OCI-LY1 (cell line): Measurements from ENCODE around the gene STPG4.

Source experiments
- H2AFZ ChIP-seq: fragments of 200-600 bp; sonication (generic), shearing (Covaris generic); 2 replicates; pipeline ENCODE4 v1.6.0; 2014; ENCODE audit warnings: antibody characterized with exemption, mild to moderate bottlenecking, low read length
- H3F3A ChIP-seq: fragments of 200-600 bp; sonication (generic), shearing (Covaris generic); 2 replicates; pipeline ENCODE4 v1.6.0; 2014; ENCODE audit warnings: mild to moderate bottlenecking, antibody characterized with exemption, low read length, moderate library complexity; ENCODE audit not compliant: insufficient read depth
- H3K27ac ChIP-seq: fragments of 200-600 bp; sonication (generic); 2 replicates; pipeline ENCODE4 v1.5.1; 2014; ENCODE audit warnings: low read length, mixed run types, mild to moderate bottlenecking, low read depth; ENCODE audit not compliant: poor library complexity, severe bottlenecking
- H3K27me3 ChIP-seq: fragments of 200-600 bp; sonication (generic); 2 replicates; pipeline ENCODE4 v1.6.0; 2014; ENCODE audit warnings: antibody characterized with exemption, mild to moderate bottlenecking, low read length, moderate library complexity; ENCODE audit not compliant: insufficient read depth
- H3K36me3 ChIP-seq: fragments of 200-600 bp; sonication (generic); 2 replicates; pipeline ENCODE4 v1.6.1; 2014; ENCODE audit warnings: mild to moderate bottlenecking, antibody characterized with exemption, low read length, moderate library complexity, mixed read lengths; ENCODE audit not compliant: insufficient read depth
- H3K4me1 ChIP-seq: fragments of 200-600 bp; sonication (generic); 2 replicates; pipeline ENCODE4 v1.5.1; 2014; ENCODE audit warnings: mild to moderate bottlenecking, low read length, moderate library complexity; ENCODE audit not compliant: insufficient read depth, severe bottlenecking
- H3K4me2 ChIP-seq: fragments of 200-600 bp; sonication (generic), shearing (Covaris generic); 2 replicates; pipeline ENCODE4 v1.6.1; 2014; ENCODE audit warnings: low read length
- H3K4me3 ChIP-seq: fragments of 200-600 bp; sonication (generic); 2 replicates; pipeline ENCODE4 v1.5.1; 2014; ENCODE audit warnings: low read length, low read depth, mild to moderate bottlenecking, mixed read lengths; ENCODE audit not compliant: poor library complexity, severe bottlenecking
- H3K79me2 ChIP-seq: fragments of 200-600 bp; shearing (Covaris generic); 2 replicates; pipeline ENCODE4 v1.6.1; 2016; ENCODE audit warnings: mixed run types, low read length, mixed read lengths; ENCODE audit not compliant: insufficient read depth
- H3K9ac ChIP-seq: fragments of 200-600 bp; sonication (generic), shearing (Covaris generic); 2 replicates; pipeline ENCODE4 v1.6.1; 2014; ENCODE audit warnings: mild to moderate bottlenecking, low read length, mixed read lengths
- H3K9me2 ChIP-seq: fragments of 200-600 bp; sonication (generic), shearing (Covaris generic); 2 replicates; pipeline ENCODE4 v1.6.1; 2014; ENCODE audit warnings: low read depth, mild to moderate bottlenecking, low read length, mixed read lengths
- H3K9me3 ChIP-seq: fragments of 200-600 bp; shearing (Covaris generic); 2 replicates; pipeline ENCODE4 v1.6.1; 2014; ENCODE audit warnings: low read length, mixed read lengths
- H4K20me1 ChIP-seq: fragments of 200-600 bp; sonication (generic), shearing (Covaris generic); 2 replicates; pipeline ENCODE4 v1.6.0; 2016; ENCODE audit warnings: mild to moderate bottlenecking, low read length; ENCODE audit not compliant: insufficient read depth
- EZH2 ChIP-seq: fragments of 200-600 bp; sonication (generic), shearing (Covaris generic); IDR thresholded peaks from 2 replicates; pipeline ENCODE4 v1.8.0; 2017; ENCODE audit warnings: borderline replicate concordance, mixed run types, mild to moderate bottlenecking, antibody characterized with exemption, low read length, moderate library complexity, mixed read lengths
- TF ChIP-seq, protein P1 (sequence below): fragments of 200-600 bp; sonication (generic), shearing (Covaris generic); IDR thresholded peaks from 2 replicates; pipeline ENCODE4 v1.5.1; 2017; ENCODE audit warnings: mild to moderate bottlenecking, antibody characterized with exemption, low read length, moderate library complexity, mixed read lengths

The STPG4 gene, protein sequence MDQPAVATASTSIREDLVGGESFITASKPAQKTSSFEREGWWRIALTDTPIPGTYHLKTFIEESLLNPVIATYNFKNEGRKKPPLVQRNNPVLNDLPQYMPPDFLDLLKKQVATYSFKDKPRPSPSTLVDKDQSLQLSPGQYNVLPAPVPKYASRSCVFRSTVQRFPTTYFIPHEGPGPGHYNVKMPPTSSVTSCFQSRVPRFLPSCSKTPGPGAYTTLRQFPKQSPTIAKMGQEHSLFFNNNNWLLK

DNA sequence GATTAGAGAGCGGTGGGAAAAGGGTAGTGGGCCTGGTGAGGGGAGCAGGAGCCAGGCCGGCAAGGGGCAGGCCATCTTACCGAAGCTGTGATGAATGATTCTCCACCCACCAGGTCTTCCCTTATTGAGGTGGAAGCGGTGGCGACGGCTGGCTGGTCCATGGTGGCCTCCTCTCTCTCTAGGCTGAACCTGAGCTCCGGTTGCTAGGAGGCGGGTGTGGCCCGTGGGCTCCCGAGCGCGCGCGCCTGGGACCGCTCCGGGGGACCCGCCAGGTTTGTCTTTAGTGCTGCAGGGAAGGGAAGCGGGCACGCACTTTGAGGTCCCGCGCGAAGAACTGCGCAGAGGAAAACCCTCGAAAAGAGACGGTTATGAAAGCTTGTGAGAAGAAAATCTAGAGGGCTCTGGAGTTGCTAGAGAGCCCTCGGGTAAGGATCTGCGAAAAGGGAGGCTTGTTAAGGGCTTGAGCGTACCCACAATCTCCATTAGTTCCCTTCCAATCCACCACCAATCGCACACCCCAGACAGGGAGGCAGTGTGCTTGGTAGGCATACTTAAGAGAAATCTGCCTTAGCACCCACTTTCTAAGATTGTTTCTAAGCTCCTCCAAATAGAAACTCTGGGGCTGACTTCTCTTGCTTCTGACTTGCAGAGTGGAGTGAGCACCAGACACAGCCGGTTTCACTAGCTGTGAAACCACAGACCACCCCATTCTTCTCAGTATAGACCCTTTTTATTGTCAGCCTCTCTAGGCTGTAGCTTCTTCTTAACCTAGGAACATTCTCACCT, at the start of gene STPG4:
STPG4 (minus strand) TSS at position 218 of the 786 bp plus-strand sequence; CDS start at position 161, 57 bp downstream.
- Histone ChIP-seq H3K9ac (no peak within 1 kb of the TSS), H3K27ac (no peak within 1 kb of the TSS), H2AFZ (no peak within 1 kb of the TSS), H3K27me3 (no peaks in the 10 kb centered on the region), H3K4me3 (no peak within 1 kb of the TSS), H3K9me2 (no peaks in the 10 kb centered on the region), H3K4me2 (no peak within 1 kb of the TSS), H3K4me1 (no peaks in the 10 kb centered on the region), H4K20me1 (no peaks in the 10 kb centered on the region), H3K36me3 (peaks cover 23% of the 10 kb centered on the region), H3K9me3 (no peaks in the 10 kb centered on the region), H3K79me2 (no peaks in the 10 kb centered on the region), H3F3A (0 out of 2 replicates have a peak, but pooled peaks cover 4% of the 10 kb centered on the region)
- no peak for TF ChIP-seq EZH2
- TF ChIP-seq, protein P1, sequence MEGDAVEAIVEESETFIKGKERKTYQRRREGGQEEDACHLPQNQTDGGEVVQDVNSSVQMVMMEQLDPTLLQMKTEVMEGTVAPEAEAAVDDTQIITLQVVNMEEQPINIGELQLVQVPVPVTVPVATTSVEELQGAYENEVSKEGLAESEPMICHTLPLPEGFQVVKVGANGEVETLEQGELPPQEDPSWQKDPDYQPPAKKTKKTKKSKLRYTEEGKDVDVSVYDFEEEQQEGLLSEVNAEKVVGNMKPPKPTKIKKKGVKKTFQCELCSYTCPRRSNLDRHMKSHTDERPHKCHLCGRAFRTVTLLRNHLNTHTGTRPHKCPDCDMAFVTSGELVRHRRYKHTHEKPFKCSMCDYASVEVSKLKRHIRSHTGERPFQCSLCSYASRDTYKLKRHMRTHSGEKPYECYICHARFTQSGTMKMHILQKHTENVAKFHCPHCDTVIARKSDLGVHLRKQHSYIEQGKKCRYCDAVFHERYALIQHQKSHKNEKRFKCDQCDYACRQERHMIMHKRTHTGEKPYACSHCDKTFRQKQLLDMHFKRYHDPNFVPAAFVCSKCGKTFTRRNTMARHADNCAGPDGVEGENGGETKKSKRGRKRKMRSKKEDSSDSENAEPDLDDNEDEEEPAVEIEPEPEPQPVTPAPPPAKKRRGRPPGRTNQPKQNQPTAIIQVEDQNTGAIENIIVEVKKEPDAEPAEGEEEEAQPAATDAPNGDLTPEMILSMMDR: no peak

DNA sequence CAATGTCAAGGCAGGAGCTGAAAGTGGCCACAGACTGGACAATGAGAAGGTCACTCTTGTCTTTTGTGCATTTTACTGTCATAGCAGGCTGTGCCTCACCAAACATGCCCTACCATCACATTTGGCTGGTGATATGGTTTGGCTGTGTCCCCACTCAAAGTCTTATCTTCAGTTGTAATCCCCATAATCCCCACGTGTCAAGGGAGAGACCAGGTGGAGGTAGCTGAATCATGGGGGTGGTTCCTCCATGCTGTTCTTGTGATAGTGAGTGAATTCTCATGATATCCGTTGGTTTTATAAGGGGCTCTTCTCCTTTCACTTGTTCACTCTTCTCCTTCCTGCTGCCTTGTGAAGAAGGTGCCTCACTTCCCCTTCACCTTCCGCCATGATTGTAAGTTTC, 49.6 kb upstream of the STPG4 start:
- Histone ChIP-seq H3K79me2 (no peaks in the 10 kb centered on the region), H3K9me2 (no peaks in the 10 kb centered on the region), H3K27ac (no peak overlapping the region), H3K9me3 (no peaks in the 10 kb centered on the region), H3K4me1 (no peaks in the 10 kb centered on the region), H3F3A (no peaks in the 10 kb centered on the region), H3K27me3 (no peaks in the 10 kb centered on the region), H3K9ac (no peak overlapping the region), H3K4me3 (no peak overlapping the region), H2AFZ (no peak overlapping the region), H4K20me1 (no peaks in the 10 kb centered on the region), H3K36me3 (no peaks in the 10 kb centered on the region), H3K4me2 (no peak overlapping the region)
- no peak for TF ChIP-seq EZH2
- TF ChIP-seq, protein P1: no peak

DNA sequence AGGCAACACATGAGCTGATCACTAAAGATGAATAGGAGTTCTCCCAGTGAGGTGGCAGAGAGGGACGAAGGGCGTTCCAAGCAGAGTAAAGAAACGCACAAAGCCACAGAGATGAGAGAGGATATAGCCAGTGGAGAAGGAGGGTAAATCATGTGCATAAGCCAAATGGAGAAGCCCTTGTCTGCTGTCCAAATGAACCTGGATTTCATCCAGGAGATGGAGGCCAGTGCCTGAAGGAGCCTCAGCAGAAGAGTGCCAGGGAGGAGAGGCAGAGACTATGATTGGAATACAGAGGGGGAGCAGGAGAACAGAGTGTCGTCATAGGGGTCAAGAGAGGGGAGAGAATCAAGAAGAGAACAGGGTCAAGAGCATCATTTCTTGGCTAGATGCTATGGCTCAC, 48.9 kb upstream of the STPG4 start:
- no peak overlapping the region for H3K4me3 ChIP-seq
- no peak overlapping the region for H3K27ac ChIP-seq
- no peak overlapping the region for H2AFZ ChIP-seq
- H3F3A ChIP-seq: no peaks in the 10 kb centered on the region
- no peaks in the 10 kb centered on the region for H3K9me3 ChIP-seq
- H3K9me2 ChIP-seq: no peaks in the 10 kb centered on the region
- no peak overlapping the region for H3K4me2 ChIP-seq
- no peaks in the 10 kb centered on the region for H4K20me1 ChIP-seq
- no peaks in the 10 kb centered on the region for H3K79me2 ChIP-seq
- no peaks in the 10 kb centered on the region for H3K36me3 ChIP-seq
- no peaks in the 10 kb centered on the region; the same call in 1 of the 2 replicates for H3K27me3 ChIP-seq
- H3K9ac ChIP-seq: no peak overlapping the region
- no peak for TF ChIP-seq EZH2
- TF ChIP-seq, protein P1: no peak
- no peaks in the 10 kb centered on the region for H3K4me1 ChIP-seq
